Prostate gland (tissue), 2 donors: ENCODE measurements around the gene TOX3. TPM values are rescaled to one million over a fixed set of nuclear protein-coding genes. Genes with fewer than 3 reads are reported as not detected.

Source experiments
- DNase-seq: peaks from one replicate; pipeline ENCODE4 v3.0.0-alpha.2; 2019; ENCODE audit warnings: low spot score
- H3K27ac ChIP-seq, 2 donors: fragments of 200-600 bp; sonication (generic); 2 replicates each; pipeline ENCODE4 v1.5.1; 2017 to 2019
- H3K27me3 ChIP-seq: fragments of 200-600 bp; sonication (generic); replicated peaks from 2 replicates; pipeline ENCODE4 v1.5.1; 2019; ENCODE audit not compliant: insufficient read depth
- H3K36me3 ChIP-seq, 2 donors: fragments of 200-600 bp; sonication (generic); 1 replicate in 1 of 2; 2 replicates in 1 of 2; pipeline versions ENCODE4 v1.5.1 to v1.8.1; 2017 to 2019
- H3K4me1 ChIP-seq: fragments of 200-600 bp; sonication (generic); replicated peaks from 2 replicates; pipeline ENCODE4 v1.5.1; 2019
- H3K4me3 ChIP-seq, 2 donors: fragments of 200-600 bp; sonication (generic); 2 replicates each; pipeline ENCODE4 v1.5.1; 2017 to 2019
- H3K9me3 ChIP-seq: fragments of 200-600 bp; sonication (generic); 2 replicates; pipeline ENCODE4 v1.5.1; 2017
- POLR2A ChIP-seq: fragments of 450-650 bp; IDR thresholded peaks from one replicate; pipeline ENCODE4 v1.6.1; 2016; ENCODE audit warnings: antibody characterized with exemption, mild to moderate bottlenecking
- POLR2AphosphoS5 ChIP-seq: sonication (generic); formaldehyde crosslinking; IDR thresholded peaks from one replicate; pipeline ENCODE4 v1.6.1; 2017; ENCODE audit warnings: antibody characterized with exemption
- WGBS: methylation state at CpG from one replicate; pipeline ENCODE4 v1.1.5; 2018; 5-methylcytosine and 5-hydroxymethylcytosine counted together
- intact Hi-C: fragments of 100-400 bp; cut with DNase I; formaldehyde crosslinking; loops from one replicate; pipeline ENCODE4 v1.14.2; 2022
- total RNA-seq, 2 donors: library from RNA; depleted of rRNA; stranded (reverse); fragments of >200 nt; gene quantifications; one replicate each; pipeline ENCODE4 v1.1.0, GENCODE V29; 2016
- TF ChIP-seq, protein P1 (sequence below), 4 experiments: fragments of 200-600 bp in 2 of 4; fragments of 450-650 bp in 2 of 4; sonication (generic) in 2 of 4; IDR thresholded peaks; 1 replicate in 3 of 4; 2 replicates in 1 of 4; pipeline ENCODE4 v1.5.1; 2016 to 2019; ENCODE audit warnings: antibody characterized with exemption in 4 of 4, mild to moderate bottlenecking in 2 of 4, moderate library complexity in 2 of 4

The TOX3 gene
- total RNA-seq, 2 donors from 2014 or later = 0.57 to 1.7 TPM

DNA sequence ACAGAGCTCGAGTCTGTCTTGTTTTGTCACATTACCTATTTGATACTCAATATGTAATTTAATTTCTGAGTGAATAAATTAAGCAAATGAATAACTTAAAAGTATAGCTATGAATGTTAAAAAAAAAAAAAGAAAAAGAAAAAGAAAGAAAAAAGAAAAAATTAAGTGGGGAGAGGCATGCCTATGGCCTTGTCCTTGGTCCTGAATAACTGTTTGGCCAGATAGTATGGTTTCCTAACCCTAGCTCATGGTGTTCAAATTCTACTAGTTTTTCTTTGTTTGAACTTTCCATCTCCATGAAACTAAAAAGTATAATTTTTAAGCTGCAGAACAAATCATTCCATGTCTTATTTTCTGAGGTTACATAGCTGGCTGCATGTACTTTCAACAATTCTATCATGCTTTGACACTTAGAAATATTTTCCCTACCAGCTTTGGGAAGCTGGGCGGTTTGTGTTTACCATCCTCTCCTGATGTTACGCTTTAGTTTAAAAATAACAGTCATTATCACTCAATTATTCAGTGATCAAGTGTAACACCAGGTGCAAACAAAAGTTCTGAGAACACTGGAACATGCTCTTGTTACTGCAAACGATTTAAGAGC, 31.8 kb downstream of the TOX3 start:
- intact Hi-C loops = no loop called here
- Histone ChIP-seq H3K27me3 (no peaks in the 10 kb centered on the region), H3K36me3 (no peaks in the 10 kb centered on the region), H3K27ac (no peak overlapping the region), H3K4me3 (no peak overlapping the region), H3K9me3 (no peaks in the 10 kb centered on the region), H3K4me1 (no peaks in the 10 kb centered on the region)
- no peak for TF ChIP-seq POLR2AphosphoS5
- TF ChIP-seq, protein P1, sequence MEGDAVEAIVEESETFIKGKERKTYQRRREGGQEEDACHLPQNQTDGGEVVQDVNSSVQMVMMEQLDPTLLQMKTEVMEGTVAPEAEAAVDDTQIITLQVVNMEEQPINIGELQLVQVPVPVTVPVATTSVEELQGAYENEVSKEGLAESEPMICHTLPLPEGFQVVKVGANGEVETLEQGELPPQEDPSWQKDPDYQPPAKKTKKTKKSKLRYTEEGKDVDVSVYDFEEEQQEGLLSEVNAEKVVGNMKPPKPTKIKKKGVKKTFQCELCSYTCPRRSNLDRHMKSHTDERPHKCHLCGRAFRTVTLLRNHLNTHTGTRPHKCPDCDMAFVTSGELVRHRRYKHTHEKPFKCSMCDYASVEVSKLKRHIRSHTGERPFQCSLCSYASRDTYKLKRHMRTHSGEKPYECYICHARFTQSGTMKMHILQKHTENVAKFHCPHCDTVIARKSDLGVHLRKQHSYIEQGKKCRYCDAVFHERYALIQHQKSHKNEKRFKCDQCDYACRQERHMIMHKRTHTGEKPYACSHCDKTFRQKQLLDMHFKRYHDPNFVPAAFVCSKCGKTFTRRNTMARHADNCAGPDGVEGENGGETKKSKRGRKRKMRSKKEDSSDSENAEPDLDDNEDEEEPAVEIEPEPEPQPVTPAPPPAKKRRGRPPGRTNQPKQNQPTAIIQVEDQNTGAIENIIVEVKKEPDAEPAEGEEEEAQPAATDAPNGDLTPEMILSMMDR (IDR thresholded peaks at IDR 0.05) = no peak
- no peak for TF ChIP-seq POLR2A
- DNase-seq = no peak
- WGBS = 74% methylated on average over 4 of the region's 4 CpGs

DNA sequence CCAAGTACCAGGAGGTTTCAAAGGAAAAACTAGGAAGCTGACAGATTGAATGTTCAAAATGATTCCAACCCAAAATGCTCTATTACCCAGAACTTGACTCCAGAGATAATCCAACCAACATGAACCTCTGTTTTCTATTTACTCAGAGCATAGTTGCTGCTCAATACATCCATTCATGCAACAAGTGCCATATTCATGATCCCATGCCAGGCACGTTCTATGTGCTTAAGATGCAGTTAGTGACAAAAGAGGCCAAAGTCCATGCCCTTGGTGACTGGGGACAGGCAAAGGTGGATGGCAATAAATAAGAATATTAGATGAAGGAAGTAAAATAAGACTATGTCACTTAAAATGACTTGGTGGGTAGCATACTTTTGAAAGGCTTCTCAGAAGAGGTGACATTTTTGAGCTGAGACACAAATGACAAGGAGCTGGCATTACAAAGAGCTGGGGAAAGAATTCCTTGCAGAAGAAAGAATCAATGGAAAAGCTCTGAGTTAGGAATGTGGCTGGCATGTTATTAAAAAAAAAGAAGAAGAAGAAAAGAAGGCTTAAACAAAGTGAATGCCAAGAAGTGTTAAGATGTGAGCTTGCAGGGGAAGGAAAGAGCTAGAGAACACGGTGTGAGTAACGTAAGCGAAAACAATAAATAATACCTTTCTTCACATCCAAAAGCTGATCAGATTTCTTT, 34.5 kb downstream of the TOX3 start:
- Histone ChIP-seq H3K27ac (no peak overlapping the region), H3K4me1 (no peaks in the 10 kb centered on the region), H3K36me3 (no peaks in the 10 kb centered on the region), H3K27me3 (no peaks in the 10 kb centered on the region), H3K4me3 (no peak overlapping the region), H3K9me3 (no peaks in the 10 kb centered on the region)
- intact Hi-C loops = no loop called here
- DNase-seq = no peak
- TF ChIP-seq POLR2AphosphoS5 = no peak
- TF ChIP-seq, protein P1 (IDR thresholded peaks at IDR 0.05) = no peak
- TF ChIP-seq POLR2A = no peak
- 42% methylated on average over 4 of the region's 4 CpGs for WGBS

DNA sequence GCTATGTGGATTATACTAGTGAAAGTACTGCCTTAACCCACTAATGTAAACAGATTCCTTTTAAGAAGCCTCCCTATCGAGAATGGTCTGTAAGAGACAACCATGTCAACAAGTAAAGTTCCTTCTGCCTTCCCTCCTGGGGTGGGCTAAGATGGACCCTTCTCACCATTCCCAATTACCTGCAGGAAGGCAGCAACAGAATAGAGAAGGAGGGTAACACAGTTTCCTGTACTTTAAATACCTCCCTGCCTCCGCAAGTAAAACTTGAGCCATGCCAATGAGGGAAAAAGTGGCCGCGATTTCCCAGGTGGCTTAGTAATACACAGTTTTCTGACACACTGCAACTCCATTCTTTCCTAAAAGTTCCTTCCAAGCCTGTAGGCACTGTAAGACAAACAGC, 45.2 kb downstream of the TOX3 start:
- Histone ChIP-seq H3K4me3 (no peak overlapping the region), H3K4me1 (peaks cover 4% of the 10 kb centered on the region), H3K9me3 (no peaks in the 10 kb centered on the region), H3K27me3 (no peaks in the 10 kb centered on the region), H3K27ac (no peak overlapping the region), H3K36me3 (no peaks in the 10 kb centered on the region)
- intact Hi-C loops = no loop called here
- 66% methylated on average over 4 of the region's 4 CpGs for WGBS
- TF ChIP-seq POLR2A (no peak), POLR2AphosphoS5 (no peak)
- TF ChIP-seq, protein P1 (IDR thresholded peaks at IDR 0.05) = no peak
- no peak for DNase-seq

- intact Hi-C loops = no loop called here
- TF ChIP-seq POLR2A = no peak
- TF ChIP-seq, protein P1 (IDR thresholded peaks at IDR 0.05) = no peak
- H3K27me3 ChIP-seq = no peaks in the 10 kb centered on the region
- DNase-seq = no peak
- H3K4me1 ChIP-seq = peaks cover 4% of the 10 kb centered on the region
- H3K27ac ChIP-seq = no peak overlapping the region
- H3K4me3 ChIP-seq = no peak overlapping the region
- no peaks in the 10 kb centered on the region for H3K36me3 ChIP-seq
- H3K9me3 ChIP-seq = no peaks in the 10 kb centered on the region
Observed at GRCh38 chr16:52500963-52501362, 46.0 kb downstream of the TOX3 start.

- intact Hi-C loops = no loop called here
- no peak overlapping the region for H3K27ac ChIP-seq
- TF ChIP-seq POLR2AphosphoS5 (no peak), POLR2A (no peak)
- TF ChIP-seq, protein P1 (IDR thresholded peaks at IDR 0.05) = no peak
- H3K27me3 ChIP-seq = no peaks in the 10 kb centered on the region
- H3K36me3 ChIP-seq = no peaks in the 10 kb centered on the region
- H3K9me3 ChIP-seq = no peaks in the 10 kb centered on the region
- peaks cover 4% of the 10 kb centered on the region for H3K4me1 ChIP-seq
- no peak for DNase-seq
- 74% methylated on average over 5 of the region's 5 CpGs for WGBS
- no peak overlapping the region for H3K4me3 ChIP-seq
Observed at GRCh38 chr16:52499060-52499440, 47.9 kb downstream of the TOX3 start.
